K562 (cell line): Measurements from ENCODE around the gene PPP1R12C. TPM values are rescaled to one million over a fixed set of nuclear protein-coding genes. Genes with fewer than 3 reads are reported as not detected.

Experiments
- E4F1 ChIP-seq: fragments of 250-450 bp; sonication (Bioruptor Pico); IDR thresholded peaks from 2 replicates; pipeline ENCODE4 v1.5.0; 2021; ENCODE audit warnings: mild to moderate bottlenecking, borderline replicate concordance
- ETV6 ChIP-seq, 3 experiments: fragments of 150-350 bp in 1 of 3; sonication (generic) in 1 of 3; formaldehyde crosslinking in 1 of 3; IDR thresholded peaks; 2 replicates each; pipeline versions ENCODE4 v1.6.1 to v1.8.0; 2014 to 2022; ENCODE audit warnings: borderline replicate concordance in 2 of 3, low read depth in 2 of 3, antibody characterized with exemption in 1 of 3, low read length in 1 of 3, mild to moderate bottlenecking in 1 of 3, missing genetic modification reagents in 1 of 3
- FOS ChIP-seq: IDR thresholded peaks from 3 replicates; pipeline ENCODE4 v1.6.1; 2011; ENCODE audit not compliant: insufficient read length; ENCODE audit errors: extremely low read depth
- GABPB1 ChIP-seq: sonication (generic); formaldehyde crosslinking; IDR thresholded peaks from 2 replicates; pipeline ENCODE4 v1.8.0; 2022; ENCODE audit warnings: mild to moderate bottlenecking, missing genetic modification reagents
- GABPB2 ChIP-seq: fragments of 250-450 bp; sonication (Bioruptor Pico); conservative IDR thresholded peaks from 2 replicates; pipeline ENCODE4 v1.5.1; 2021; ENCODE audit warnings: mild to moderate bottlenecking
- MAZ ChIP-seq, 2 experiments: fragments of 450-650 bp in 1 of 2; sonication (generic) in 1 of 2; formaldehyde crosslinking; IDR thresholded peaks in 1 of 2; conservative IDR thresholded peaks in 1 of 2; 2 replicates each; pipeline versions ENCODE4 v1.4.0 to v1.5.0; 2020; ENCODE audit warnings: mild to moderate bottlenecking in 1 of 2, missing genetic modification reagents in 1 of 2
- MNT ChIP-seq, 2 experiments: fragments of 450-650 bp; conservative IDR thresholded peaks; 2 replicates each; pipeline ENCODE4 v1.6.1; 2017; ENCODE audit warnings: mild to moderate bottlenecking in 2 of 2, moderate library complexity in 2 of 2
- SMAD2 ChIP-seq: fragments of 150-350 bp; IDR thresholded peaks from 2 replicates; pipeline ENCODE4 v1.6.1; 2014; ENCODE audit warnings: low read depth, mild to moderate bottlenecking, low read length
- SREBF1 ChIP-seq: fragments of 150-350 bp; IDR thresholded peaks from 2 replicates; pipeline ENCODE4 v1.6.1; 2014; ENCODE audit warnings: antibody characterized with exemption, low read depth, low read length, borderline replicate concordance
- TCF3 ChIP-seq: sonication (generic); formaldehyde crosslinking; IDR thresholded peaks from 2 replicates; pipeline ENCODE4 v1.4.0; 2020; ENCODE audit warnings: mild to moderate bottlenecking, missing genetic modification reagents
- TFAP4 ChIP-seq: sonication (generic); formaldehyde crosslinking; IDR thresholded peaks from 2 replicates; pipeline ENCODE4 v1.8.0; 2022; ENCODE audit warnings: missing genetic modification reagents, mild to moderate bottlenecking, moderate library complexity, borderline replicate concordance
- TRIM25 ChIP-seq: fragments of 450-650 bp; IDR thresholded peaks from 2 replicates; pipeline ENCODE4 v1.7.0; 2016; ENCODE audit warnings: borderline replicate concordance
- YY1 ChIP-seq, 3 experiments: IDR thresholded peaks; 2 replicates each; pipeline ENCODE4 v1.6.1; 2011; ENCODE audit warnings: low read length in 2 of 3, mild to moderate bottlenecking in 2 of 3, moderate library complexity in 2 of 3, borderline replicate concordance in 1 of 3, control low read depth in 1 of 3, low read depth in 1 of 3; ENCODE audit not compliant: insufficient read depth in 3 of 3, insufficient replicate concordance in 2 of 3, control insufficient read depth in 1 of 3, insufficient read length in 1 of 3; ENCODE audit errors: extremely low read depth in 1 of 3
- ZBTB43 ChIP-seq: sonication (generic); formaldehyde crosslinking; IDR thresholded peaks from 2 replicates; pipeline ENCODE4 v1.8.0; 2023; ENCODE audit warnings: mild to moderate bottlenecking, missing genetic modification reagents
- ZNF239 ChIP-seq: fragments of 250-450 bp; sonication (Bioruptor Pico); IDR thresholded peaks from 2 replicates; pipeline ENCODE4 v1.4.0; 2020; ENCODE audit warnings: mild to moderate bottlenecking
- ZNF347 ChIP-seq: fragments of 450-650 bp; formaldehyde crosslinking; IDR thresholded peaks from 2 replicates; pipeline ENCODE4 v1.4.0; 2020; ENCODE audit warnings: low read depth, mild to moderate bottlenecking, moderate library complexity
- polyA plus RNA-seq, 8 experiments: library from polyadenylated mRNA; depleted of rRNA in 4 of 8; stranded (reverse) in 5 of 8; unstranded in 3 of 8; fragments of >200 nt; fragmentation: Nextera tagmentation in 2 of 8; fragmentation: Illumina TruSeq in 1 of 8; extraction: Ambion mirVana in 2 of 8; extraction: Trizol in 1 of 8; gene quantifications; 2 replicates each; pipeline versions ENCODE4 v1.2.1 to v1.2.3, GENCODE V29; 2011 to 2014; ENCODE audit warnings: inconsistent platforms in 1 of 8, missing spikeins in 1 of 8
- total RNA-seq, 7 experiments: library from RNA; depleted of rRNA in 6 of 7; stranded (reverse); fragments of >200 nt in 6 of 7; fragmentation: Illumina TruSeq in 2 of 7; extraction: Trizol in 2 of 7; gene quantifications; 2 replicates each; pipeline versions ENCODE4 v1.2.1 to v1.2.3, GENCODE V29; 2011 to 2021; ENCODE audit warnings: low replicate concordance in 1 of 7

Gene PPP1R12C
- total and polyA plus RNA-seq, 9 of the 15 experiments (the other 6 are each of a cell fraction or from before 2014, with no cell fraction given): 1.8 to 136 (median 33.7) TPM

GRCh38 chr19:55112777-55113569 is 4.5 kb downstream of the PPP1R12C start (continued):
- TF ChIP-seq TRIM25: no peak
- TF ChIP-seq MNT (conservative IDR thresholded peaks at IDR 0.05): no peak
- no peak for TF ChIP-seq E4F1 (CRISPR knock-in tag)
- TF ChIP-seq MAZ (CRISPR knock-in tag; conservative IDR thresholded peaks at IDR 0.05 in 1 of 2, IDR thresholded peaks at IDR 0.05 in 1 of 2): peak in 1 of 2 experiments; percentile 20; a peak in 1 of 4 replicates
- peak; percentile 66 for TF ChIP-seq GABPB1
- no peak for TF ChIP-seq YY1 (IDR thresholded peaks at IDR 0.05; ENCODE audit: borderline replicate concordance in 1 of 3, control insufficient read depth in 1 of 3, extremely low read depth in 1 of 3, insufficient read depth in 3 of 3, insufficient read length in 1 of 3, insufficient replicate concordance in 2 of 3, low read depth in 1 of 3, low read length in 2 of 3)
- no peak for TF ChIP-seq ZNF239 (CRISPR knock-in tag)
- TF ChIP-seq SREBF1: no peak
- TF ChIP-seq TFAP4 (CRISPR knock-in tag): peak; percentile 63
- TF ChIP-seq TCF3 (CRISPR knock-in tag): peak; percentile 43; the same call in 1 of the 2 replicates
- no peak for TF ChIP-seq ETV6 (IDR thresholded peaks at IDR 0.05; ENCODE audit: borderline replicate concordance in 1 of 2, low read depth in 2 of 2, low read length in 1 of 2)
- TF ChIP-seq ETV6 (CRISPR knock-in tag; IDR thresholded peaks at IDR 0.05; ENCODE audit: borderline replicate concordance): no peak
- TF ChIP-seq FOS: no peak
- no peak for TF ChIP-seq SMAD2
- TF ChIP-seq ZBTB43 (CRISPR knock-in tag): no peak
- no peak for TF ChIP-seq ZNF347 (CRISPR knock-in tag)
- TF ChIP-seq GABPB2: no peak
